Activated CD8-positive, alpha-beta T cell treated with anti-CD3 and anti-CD28 coated beads for 36 hours (primary cell): ENCODE results near the gene GPSM1. TPM values are rescaled to one million over a fixed set of nuclear protein-coding genes. Genes with fewer than 3 reads are reported as not detected.

Experiments
- ATAC-seq: fragments of 200-7000 bp; cut with Tn5 transposase; one replicate; pipeline ENCODE4 v1.10.0; 2021; ENCODE audit warnings: mild to moderate bottlenecking, moderate library complexity
- CTCF ChIA-PET: fragments of 350-600 bp; sonication (Branson Sonifier 250); formaldehyde crosslinking; loops from one replicate; lab custom pipeline; 2021; ENCODE audit warnings: antibody characterized with exemption; lab: Charles Lee
- POLR2A ChIA-PET: fragments of 350-600 bp; sonication (Branson Sonifier 250); formaldehyde crosslinking; loops from one replicate; lab custom pipeline; 2021; ENCODE audit warnings: antibody characterized with exemption; lab: Charles Lee
- DNase-seq: peaks from one replicate; pipeline ENCODE4 v3.0.0-alpha.2; 2020
- H3K27ac Mint-ChIP-seq: one replicate; pipeline ENCODE4 v1.8.0; 2021; ENCODE audit warnings: mild to moderate bottlenecking, mixed read lengths
- H3K27me3 Mint-ChIP-seq: one replicate; pipeline ENCODE4 v1.8.0; 2021; ENCODE audit warnings: mixed read lengths
- H3K36me3 Mint-ChIP-seq: one replicate; pipeline ENCODE4 v1.8.0; 2021; ENCODE audit warnings: low read depth, mixed read lengths
- H3K4me1 Mint-ChIP-seq: one replicate; pipeline ENCODE4 v1.8.0; 2021; ENCODE audit warnings: low read depth, mixed read lengths
- H3K4me3 Mint-ChIP-seq: one replicate; pipeline ENCODE4 v1.8.0; 2021; ENCODE audit warnings: mild to moderate bottlenecking, moderate library complexity, mixed read lengths
- H3K9me3 Mint-ChIP-seq: one replicate; pipeline ENCODE4 v1.8.0; 2021; ENCODE audit warnings: mixed read lengths
- CTCF ChIP-seq: fragments of 200-600 bp; IDR thresholded peaks from one replicate; pipeline ENCODE4 v1.8.0; 2022; ENCODE audit warnings: antibody characterized with exemption, mild to moderate bottlenecking
- intact Hi-C: fragments of 100-400 bp; cut with micrococcal nuclease; formaldehyde crosslinking; loops from one replicate; pipeline ENCODE4 v1.10.0; 2022
- total RNA-seq, 2 experiments: library from RNA; stranded (reverse); gene quantifications; one replicate each; pipeline ENCODE4 v1.2.3, GENCODE V29; 2021

The GPSM1 gene
- total RNA-seq, 2 experiments from 2014 or later, result 8.8 to 10.0 TPM

DNA sequence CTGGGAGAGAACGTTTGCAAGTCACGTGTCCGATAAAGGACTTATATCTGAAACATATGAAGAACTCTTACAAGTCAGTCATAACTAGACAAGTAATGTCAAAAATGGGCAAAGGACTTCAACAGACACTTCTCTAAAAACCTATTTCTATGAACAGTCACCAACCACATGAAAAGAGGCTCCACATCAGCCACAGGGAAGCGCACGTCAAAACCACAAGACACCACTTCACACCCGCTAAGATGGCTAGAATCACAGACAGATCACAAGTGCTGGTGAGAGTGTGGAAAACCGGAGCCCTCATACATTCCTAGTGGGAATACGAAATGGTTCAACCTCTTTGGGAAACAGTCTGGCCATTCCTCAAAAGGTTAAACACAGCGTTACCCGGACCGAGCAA is 57.7 kb downstream of the GPSM1 start:
- POLR2A ChIA-PET, result interaction anchor here (1.0 to 2.0 kb wide), 5 partner anchors 10 to 21 kb away, joined by 3 to 9 read pairs (median 5); partner anchors contain the start of genes DNLZ and SNAPC4
- no peak for TF ChIP-seq CTCF
- CTCF ChIA-PET, result interaction anchor here (0.8 to 1.2 kb wide), 3 partner anchors 13 to 215 kb away, joined by 3 to 4 read pairs (median 3); partner anchors contain the start of gene DNLZ
- Mint-ChIP-seq H3K4me3 (no peak overlapping the region), H3K9me3 (no peaks in the 10 kb centered on the region), H3K4me1 (peaks cover 16% of the 10 kb centered on the region), H3K27me3 (no peaks in the 10 kb centered on the region), H3K27ac (peak overlapping the region; percentile 36), H3K36me3 (peaks cover 49% of the 10 kb centered on the region)
- intact Hi-C loops, result no loop called here
- peak; percentile 73 for DNase-seq
- peak; percentile 81 for ATAC-seq

GRCh38 chr9:136386018-136386417 is 58.7 kb downstream of the GPSM1 start:
- H3K27me3 Mint-ChIP-seq, result no peaks in the 10 kb centered on the region
- no peak overlapping the region for H3K4me3 Mint-ChIP-seq
- H3K27ac Mint-ChIP-seq, result no peak overlapping the region
- CTCF ChIA-PET, result interaction anchor here (0.6 to 1.0 kb wide), 2 partner anchors 10 to 11 kb away, joined by 3 to 5 read pairs; no protein-coding TSS in a partner anchor
- DNase-seq (no peak), ATAC-seq (no peak)
- peaks cover 16% of the 10 kb centered on the region for H3K4me1 Mint-ChIP-seq
- intact Hi-C loops, result no loop called here
- POLR2A ChIA-PET, result interaction anchor here (0.7 to 2.1 kb wide), 5 partner anchors 11 to 22 kb away, joined by 3 to 9 read pairs (median 5); partner anchors contain the start of genes DNLZ and SNAPC4
- no peaks in the 10 kb centered on the region for H3K9me3 Mint-ChIP-seq
- peaks cover 52% of the 10 kb centered on the region for H3K36me3 Mint-ChIP-seq
- no peak for TF ChIP-seq CTCF

- POLR2A ChIA-PET, result interaction anchor here (1.1 to 2.1 kb wide), 4 partner anchors 12 to 24 kb away, joined by 3 to 9 read pairs (median 5); partner anchors contain the start of gene DNLZ
- H3K4me3 Mint-ChIP-seq, result no peak overlapping the region
- H3K36me3 Mint-ChIP-seq, result peaks cover 60% of the 10 kb centered on the region
- peaks cover 16% of the 10 kb centered on the region for H3K4me1 Mint-ChIP-seq
- H3K27me3 Mint-ChIP-seq, result no peaks in the 10 kb centered on the region
- no peak overlapping the region for H3K27ac Mint-ChIP-seq
- no peak for TF ChIP-seq CTCF
- H3K9me3 Mint-ChIP-seq, result no peaks in the 10 kb centered on the region
- intact Hi-C loops, result no loop called here
- CTCF ChIA-PET, result interaction anchor here (1.1 kb wide), 1 partner anchor 24 kb away, joined by 6 read pairs; the partner anchor contains the start of gene DNLZ
- ATAC-seq (no peak), DNase-seq (no peak)
These were observed 59.9 kb downstream of the GPSM1 start for GRCh38 chr9:136387217-136387616.

- intact Hi-C loops, result no loop called here
- DNase-seq (no peak), ATAC-seq (no peak)
- ChIA-PET CTCF (interaction anchor here (0.8 to 1.6 kb wide), 3 partner anchors 10 to 13 kb away, joined by 3 to 5 read pairs (median 4); no protein-coding TSS in a partner anchor), POLR2A (interaction anchor here (0.7 to 1.7 kb wide), 7 partner anchors 8 to 69 kb away, joined by 3 to 6 read pairs (median 3); partner anchors contain the start of genes ENTR1 and PMPCA)
- TF ChIP-seq CTCF, result no peak
- Mint-ChIP-seq H3K9me3 (no peaks in the 10 kb centered on the region), H3K36me3 (peaks cover 57% of the 10 kb centered on the region), H3K27me3 (no peaks in the 10 kb centered on the region), H3K4me1 (peaks cover 16% of the 10 kb centered on the region), H3K4me3 (no peak overlapping the region), H3K27ac (no peak overlapping the region)
These were observed 62.1 kb downstream of the GPSM1 start for GRCh38 chr9:136389396-136389795.
